ENCODE results near the gene EIF5AL1.
"Not testable (repeated sequence)": the region's sequence is repeated elsewhere in the genome, so short reads cannot be mapped to it uniquely, and the experiment has no call there.

The EIF5AL1 gene

DNA sequence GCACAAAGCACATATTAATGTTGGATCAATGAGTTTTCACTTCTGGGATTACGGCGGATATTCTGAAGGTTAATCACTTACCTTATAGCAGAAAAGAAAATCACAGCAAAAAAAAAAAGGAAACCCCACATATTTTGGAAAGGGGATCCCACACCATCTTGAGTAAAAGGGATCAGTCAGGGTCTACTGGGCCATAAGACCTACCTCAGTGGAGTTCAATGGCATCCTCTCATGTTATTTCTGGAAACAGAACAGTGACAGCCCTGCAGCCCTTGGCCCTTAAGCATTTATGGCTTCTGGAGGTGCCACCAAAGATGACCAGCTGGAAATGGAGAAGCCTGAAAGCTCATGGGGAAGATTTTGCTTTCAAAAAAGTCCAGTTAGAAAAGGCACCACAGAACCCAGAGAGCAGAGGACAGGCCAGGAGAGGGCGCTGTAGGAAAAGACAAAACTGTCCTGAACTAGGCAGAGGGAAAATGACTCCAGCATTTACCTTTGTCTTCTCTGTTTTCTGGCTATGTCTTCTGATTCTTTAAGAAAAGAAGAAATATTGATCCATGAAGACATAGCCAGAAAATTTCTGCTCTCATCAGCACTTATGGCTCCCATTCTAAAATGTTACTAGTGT lies 2.9 kb upstream of the EIF5AL1 start:
- not testable (repeated sequence) for DNase-seq (ENCODE audit: low read depth)

DNA sequence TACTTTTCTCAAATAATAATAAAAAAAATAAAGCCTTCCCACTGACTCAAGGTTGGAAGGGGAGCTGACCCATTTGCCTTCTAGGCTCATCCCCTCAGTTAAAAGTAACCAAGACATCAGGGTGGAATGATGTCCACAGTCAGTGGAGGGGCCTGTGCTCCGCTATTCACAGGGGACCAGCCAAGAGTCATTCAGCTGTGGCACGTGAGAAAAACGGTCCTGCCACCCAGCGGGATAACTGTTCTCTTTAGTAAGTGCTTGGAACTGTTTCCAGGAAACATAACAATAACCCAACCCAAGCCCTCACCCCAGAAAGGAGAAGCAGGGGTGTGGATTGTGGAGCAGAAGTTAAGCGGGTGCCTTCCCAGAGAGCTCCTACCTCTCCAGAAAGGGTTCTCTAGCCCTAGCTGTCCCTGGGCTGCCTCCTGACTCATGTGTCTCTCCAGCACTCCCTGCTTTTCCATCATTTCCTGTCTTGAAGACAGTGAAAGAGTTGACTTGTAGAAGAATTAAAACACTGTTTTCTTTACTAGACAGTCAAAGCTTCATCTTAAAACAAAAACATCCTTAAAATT lies 2.3 kb upstream of the EIF5AL1 start:
- DNase-seq (ENCODE audit: low read depth) = not testable (repeated sequence)

DNA sequence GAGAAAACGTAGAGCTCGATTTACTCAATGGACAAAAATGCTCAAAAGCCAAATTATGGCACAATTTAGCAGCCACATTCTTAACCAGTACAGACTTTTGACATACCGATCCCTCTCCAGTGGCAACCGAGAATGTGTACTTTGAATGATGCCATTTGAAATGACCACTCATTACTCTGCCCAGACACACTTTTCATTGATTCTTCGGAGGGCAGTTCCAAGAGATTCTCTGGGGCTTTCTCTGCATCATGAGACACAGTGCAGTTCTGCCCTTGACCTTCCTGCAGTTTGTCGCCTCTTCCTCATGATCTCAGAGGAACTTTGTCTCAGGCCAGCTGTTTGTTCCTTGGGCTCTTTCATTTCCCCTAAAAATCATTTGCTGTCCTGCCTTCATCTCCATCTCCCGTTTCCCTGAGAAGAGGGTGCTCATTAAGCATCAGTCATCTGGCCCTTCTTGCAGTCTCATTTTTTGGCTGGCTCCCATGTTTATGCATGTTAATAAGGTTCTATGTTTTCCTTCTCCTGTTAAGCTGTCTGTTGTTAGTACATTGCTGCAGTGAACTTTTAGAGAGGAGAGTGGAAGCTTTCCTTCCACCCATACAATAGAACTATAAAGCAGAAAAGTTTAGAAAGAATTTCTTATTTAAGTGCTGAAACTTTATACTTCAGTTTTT lies 4.3 kb downstream of the EIF5AL1 start:
- peak; percentile 70 for DNase-seq (ENCODE audit: low read depth)

DNA sequence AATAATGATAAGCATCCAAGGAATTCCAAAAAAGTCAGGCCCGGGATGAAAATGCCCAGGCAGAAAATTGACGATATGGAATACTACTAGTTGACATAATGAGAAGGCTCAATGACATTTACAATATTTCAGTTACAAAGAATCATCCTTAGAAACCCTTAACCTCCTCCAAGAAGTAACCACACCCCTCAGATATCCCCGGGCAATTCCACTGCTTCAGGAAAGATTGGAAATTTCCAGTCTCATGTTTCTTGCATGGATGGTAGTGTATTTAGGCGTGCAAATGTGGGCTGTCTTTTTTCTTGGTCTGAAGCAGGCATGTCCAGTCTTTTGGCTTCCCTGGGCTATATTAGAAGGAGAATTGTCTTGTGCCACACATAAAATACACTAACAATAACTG lies 5.2 kb downstream of the EIF5AL1 start:
- DNase-seq (ENCODE audit: low read depth) = not testable (repeated sequence)

DNA sequence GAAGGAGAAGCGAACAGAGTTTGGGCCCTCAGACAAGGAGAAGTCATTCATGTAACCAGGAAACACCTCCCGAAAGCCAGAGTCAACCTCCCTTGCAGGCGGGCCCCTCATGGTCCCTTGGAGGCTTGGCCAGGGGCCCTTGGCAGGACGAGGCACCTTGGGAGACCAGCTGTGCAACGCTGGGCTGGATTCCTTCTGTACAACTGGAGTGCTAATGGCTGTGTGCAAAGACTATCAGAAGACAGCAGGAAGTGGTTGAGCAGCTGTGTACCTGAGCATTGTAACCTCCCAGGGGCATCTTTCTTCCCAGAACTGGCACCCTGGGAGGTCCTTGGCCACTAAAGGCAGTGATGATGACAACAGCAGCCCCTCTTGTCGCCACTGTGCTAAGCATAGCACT lies 9.4 kb downstream of the EIF5AL1 start:
- not testable (repeated sequence) for DNase-seq (ENCODE audit: low read depth)

DNA sequence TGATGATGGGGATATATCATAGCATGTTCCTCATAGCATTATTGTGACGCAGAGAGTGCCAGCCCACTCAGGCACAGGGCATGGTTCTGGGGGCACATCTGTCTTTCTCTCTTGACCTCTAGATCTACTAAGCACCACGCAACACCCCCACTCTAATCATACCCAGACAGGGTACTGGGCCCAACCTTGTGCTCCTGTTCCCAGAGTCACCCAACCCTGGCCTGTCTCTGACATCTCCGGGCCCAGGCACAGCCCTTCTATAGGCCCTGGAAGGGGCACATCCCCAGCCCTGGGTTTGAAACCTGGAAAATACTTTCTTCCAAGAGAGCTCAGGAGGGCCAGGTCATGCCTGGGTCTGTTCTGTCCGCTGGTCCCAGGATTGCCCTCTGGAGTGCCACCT lies 10.1 kb downstream of the EIF5AL1 start:
- not testable (repeated sequence) for DNase-seq (ENCODE audit: low read depth)

DNA sequence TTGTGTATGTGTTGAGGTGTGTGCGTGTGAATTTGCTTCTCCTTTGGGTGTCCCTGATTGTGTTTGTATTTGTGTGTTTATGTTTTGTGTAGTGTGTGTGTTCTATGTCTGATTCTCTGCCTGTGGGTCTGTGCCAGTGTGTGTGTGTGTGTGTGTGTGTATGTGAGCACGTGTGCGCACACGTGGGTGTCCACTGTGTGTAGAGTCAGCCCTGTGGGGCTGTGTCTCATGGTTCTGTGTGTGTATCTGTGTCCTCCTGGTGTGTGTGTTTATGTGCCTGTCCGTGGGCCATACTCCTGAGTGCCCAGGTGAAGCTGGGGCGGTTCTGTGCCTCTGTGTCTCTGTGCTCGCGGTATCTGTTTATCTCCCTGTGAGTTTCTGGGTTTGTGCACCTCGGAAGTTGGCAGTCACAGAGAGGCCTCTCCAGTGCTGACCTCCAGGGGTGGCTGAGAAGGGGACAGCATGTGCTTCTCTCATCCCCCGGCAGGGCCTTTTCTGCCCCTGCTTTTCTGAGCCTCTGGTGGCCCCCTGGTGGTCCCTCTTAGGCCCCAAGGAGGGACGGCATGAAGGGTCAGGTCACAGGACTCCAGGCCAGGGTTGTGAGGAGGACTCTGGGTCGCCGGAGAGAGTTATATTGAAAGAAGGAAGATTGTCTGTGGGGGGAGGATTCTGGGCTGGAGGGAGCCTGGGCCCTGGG lies 11.0 kb downstream of the EIF5AL1 start:
- not testable (repeated sequence) for DNase-seq (ENCODE audit: low read depth)

DNA sequence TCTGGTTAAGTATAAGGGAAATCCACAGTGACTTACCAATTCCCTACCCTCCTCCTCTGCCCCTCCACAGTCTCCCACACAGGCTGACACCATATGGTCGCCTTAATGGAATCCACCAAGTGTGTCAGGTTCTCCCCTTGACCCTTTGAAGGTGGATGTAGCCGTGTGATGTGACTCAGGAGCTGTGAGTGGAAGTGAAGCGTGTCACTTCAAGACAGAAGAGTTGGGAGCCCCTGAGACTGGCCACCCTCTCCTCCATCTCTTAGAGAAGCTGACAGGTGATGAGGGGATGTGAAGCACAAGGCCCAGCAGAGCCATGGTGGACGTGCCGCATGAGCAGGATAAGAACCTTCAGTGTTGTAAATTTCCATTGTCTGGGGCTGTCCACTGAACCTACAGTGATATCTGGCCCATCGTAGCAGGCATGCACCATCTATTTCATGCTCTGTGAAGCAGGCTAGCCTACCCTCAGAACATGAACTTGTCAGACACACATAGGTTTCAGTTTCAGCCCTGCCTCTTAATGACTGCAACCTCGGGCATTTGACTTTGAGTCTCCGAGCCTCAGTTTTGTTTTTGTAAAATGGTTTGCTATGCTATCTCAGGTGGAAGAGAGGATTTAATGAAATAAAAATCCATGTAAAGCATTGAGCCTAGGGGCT lies 12.8 kb downstream of the EIF5AL1 start:
- not testable (repeated sequence) for DNase-seq (ENCODE audit: low read depth)

DNA sequence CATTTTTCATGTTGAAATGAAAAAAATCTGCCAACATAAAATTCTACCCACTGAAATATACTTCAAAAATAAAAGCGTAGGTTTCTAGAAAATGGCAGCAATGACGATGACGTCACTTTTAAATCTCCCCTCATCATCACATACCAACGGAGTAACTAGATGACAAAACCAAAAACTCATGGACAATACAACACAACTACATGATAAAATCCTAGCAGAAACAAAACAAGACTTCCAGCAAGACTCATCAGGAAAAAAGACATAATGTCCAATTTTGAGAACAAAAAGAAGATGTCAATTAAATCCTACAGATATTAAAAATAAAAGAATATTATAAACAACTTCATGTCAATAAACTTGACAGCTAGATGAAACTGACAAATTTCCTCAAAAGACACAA lies 15.9 kb downstream of the EIF5AL1 start:
- DNase-seq (ENCODE audit: low read depth) = not testable (repeated sequence)

DNA sequence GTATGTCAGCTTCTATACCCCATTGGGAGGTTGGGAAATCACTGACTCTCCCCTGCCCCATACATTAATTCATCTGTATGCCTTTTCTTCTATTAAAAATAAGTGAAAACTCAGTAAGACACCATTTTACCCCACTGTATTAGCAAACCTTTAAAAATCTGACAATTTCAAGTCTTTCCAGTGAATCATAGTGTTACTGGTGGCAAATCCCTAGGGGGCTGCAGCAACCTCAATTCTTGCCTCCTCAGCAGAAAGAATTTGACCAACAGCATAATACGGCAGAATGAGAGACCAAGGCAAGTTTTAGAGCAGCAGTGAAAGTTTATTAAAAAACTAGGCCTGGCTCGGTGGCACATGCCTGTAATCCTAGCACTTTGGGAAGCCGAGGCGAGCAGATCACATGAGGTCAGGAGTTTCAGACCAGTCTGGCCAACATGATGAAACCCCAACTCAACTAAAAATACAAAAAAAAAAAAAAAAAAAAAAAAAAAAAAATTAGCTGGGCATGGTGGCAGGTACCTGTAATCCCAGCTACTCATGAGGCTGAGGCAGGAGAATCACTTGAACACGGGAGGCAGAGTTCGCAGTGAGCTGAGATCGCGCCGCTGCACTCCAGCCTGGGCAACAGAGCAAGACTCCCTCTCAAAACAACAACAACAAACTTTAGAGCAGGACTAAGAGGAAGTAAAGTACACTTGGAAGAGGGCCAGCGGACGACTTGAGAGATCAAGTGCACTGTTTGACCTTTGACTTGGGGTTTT lies 21.0 kb downstream of the EIF5AL1 start:
- DNase-seq (ENCODE audit: low read depth) = not testable (repeated sequence)

DNA sequence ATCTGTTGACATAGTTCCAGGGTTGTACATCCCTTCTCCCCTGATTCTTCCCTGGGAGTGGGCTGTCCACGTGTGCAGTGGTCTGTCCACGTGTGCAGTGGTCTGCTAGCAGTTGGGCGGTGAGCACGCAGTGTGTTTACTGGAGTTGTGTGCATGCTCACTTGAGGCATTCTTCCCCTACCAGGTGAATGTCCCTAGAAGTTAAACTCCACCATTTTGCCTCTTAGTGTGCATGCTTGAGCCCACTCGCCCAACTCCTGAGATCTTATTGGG lies 21.5 kb downstream of the EIF5AL1 start:
- not testable (repeated sequence) for DNase-seq (ENCODE audit: low read depth)

DNA sequence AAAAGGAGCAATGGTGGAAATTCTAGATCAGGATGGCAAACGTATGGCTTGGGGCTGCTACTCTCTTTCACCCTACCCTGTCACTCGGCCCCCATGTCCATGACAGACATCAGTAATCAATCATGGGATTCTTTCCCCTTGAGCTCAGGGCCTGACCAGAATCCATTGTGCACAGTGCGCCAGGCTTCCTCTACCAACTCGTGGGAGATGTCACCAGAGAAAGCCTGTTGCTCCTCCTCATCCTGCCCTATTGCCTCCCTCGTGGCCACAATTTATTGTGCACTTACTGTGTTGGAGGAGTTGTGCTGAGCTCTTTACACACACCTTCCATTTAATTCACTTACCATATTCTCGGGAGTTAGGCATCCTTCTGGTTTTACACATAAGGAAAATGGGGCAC lies 26.0 kb downstream of the EIF5AL1 start:
- not testable (repeated sequence) for DNase-seq (ENCODE audit: low read depth)

DNA sequence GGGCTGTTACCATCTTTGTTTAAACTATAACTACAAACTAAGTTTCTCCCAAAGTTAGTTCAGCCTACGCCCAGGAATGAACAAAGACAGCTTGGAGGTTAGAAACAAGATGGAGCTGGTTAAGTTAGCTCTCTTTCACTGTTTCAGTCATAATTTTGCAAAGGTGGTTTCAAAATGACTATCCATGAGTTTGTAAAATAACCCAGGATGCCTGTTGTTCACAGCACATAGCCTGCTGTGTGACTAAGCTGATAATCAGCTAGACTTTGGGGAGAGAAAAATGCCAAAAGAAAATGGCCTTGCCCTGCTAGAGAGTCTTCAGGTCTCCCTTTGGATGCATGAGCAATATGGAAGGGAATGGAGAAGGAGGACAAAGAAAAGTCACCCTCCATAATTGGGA lies 28.6 kb downstream of the EIF5AL1 start:
- peak; percentile 19 for DNase-seq (ENCODE audit: low read depth)

DNA sequence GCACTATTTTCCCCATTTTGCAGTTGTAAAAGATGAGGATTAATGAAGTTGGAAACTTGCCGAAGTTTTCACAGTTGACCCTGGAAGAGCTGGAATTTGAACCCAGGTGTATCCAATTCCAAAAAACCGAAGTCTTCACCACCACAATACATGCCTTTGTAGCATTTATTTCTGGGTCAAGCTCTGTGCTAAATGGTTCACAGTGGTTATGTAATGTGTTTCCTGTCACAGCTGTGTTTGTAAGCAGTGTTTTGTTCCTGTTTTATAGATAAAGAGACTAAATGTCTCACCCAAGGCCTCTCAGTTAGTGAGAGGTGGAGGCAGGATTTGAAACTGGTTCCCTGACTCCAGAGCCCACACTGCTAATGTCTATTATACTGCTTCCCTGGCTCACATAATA lies 30.3 kb downstream of the EIF5AL1 start:
- no peak for DNase-seq (ENCODE audit: low read depth)

DNA sequence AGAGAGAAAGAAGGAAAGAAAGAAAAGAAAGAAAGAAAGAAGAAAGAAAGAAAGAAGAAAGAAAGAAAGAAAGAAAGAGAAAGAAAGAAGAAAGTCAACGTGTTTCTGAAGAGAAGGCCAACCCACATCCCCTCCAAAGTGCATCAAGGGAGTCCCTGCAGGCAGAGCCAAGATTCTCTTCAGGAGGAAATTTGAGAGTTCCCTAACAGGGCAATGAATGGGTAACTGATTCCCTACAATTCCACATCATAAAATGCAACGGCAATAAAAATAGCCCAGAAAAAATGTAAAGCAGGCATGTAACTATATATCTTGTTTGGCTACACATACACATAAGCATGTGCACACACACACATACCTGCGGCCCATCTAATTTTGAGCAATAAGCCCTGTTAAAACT lies 32.1 kb downstream of the EIF5AL1 start:
- not testable (repeated sequence) for DNase-seq (ENCODE audit: low read depth)

DNA sequence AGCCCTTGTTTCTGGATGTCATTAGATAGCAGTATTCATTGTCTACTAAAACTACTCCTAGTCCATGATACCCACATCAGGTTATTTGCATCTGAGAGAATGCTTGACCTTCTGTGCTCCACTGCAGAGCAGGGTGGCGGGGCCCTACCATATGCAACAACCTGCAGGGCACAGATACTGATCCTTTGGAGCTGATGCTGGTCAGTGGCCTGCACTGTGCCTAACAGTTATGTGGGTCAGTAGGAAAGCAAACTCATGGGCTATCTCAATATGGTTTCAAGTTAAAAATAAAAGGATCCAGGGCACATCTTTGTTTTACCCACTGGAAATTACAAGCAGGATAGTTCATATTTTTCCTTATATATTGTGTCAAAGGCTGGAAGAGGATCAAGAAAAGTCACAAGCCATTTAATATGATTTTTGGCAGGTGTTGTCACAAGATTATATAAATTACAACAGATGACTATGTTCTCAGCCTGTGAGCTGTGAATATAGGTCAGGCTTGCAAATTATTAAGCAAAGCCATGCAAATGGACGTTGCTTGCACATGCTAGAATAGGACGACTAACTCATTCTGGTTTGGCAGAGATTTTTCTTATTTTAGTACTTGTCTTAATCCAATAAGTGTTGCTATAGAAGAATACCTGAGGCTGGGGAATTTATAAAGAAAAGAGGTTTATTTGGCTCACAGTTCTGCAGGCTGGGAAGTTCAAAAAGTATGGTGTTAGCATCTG lies 32.8 kb downstream of the EIF5AL1 start:
- not testable (repeated sequence) for DNase-seq (ENCODE audit: low read depth)

DNA sequence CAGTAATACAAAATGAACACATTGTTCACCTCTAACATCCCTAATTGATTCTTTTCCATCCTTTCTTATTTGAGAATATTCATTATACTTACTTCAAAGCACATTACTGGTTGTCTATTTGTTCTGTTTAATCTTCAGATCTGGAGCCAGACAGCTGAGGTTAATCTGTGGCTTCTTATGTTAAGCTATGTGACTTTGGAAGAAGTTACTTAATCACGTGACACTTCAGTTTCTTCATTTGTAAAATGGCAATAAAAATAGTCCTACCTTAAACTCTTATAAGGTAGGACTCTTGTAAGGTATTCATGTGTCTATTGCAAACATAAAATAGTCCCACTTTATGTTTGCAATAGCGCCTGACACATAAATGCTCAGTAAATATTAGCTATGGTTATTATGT lies 34.8 kb downstream of the EIF5AL1 start:
- not testable (repeated sequence) for DNase-seq (ENCODE audit: low read depth)

DNA sequence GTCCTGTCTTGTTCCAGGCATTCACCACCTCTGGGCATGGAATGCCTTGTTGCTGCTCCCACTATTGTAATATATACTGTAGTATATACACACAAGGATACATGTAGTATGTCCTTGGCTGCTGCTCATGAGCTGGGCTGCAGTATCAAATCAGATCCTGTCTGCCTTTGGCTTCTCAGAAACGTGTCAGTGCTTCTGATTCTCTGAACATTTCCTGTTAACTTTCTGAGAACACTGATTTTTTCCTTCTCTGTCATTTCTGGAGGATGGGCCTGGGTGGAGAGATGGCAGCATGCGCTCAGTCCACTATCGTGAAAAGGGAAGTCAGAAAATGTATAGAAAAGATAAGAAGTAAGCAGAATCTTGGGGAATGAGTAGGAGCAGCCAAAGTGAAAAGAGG lies 35.6 kb downstream of the EIF5AL1 start:
- no peak for DNase-seq (ENCODE audit: low read depth)

DNA sequence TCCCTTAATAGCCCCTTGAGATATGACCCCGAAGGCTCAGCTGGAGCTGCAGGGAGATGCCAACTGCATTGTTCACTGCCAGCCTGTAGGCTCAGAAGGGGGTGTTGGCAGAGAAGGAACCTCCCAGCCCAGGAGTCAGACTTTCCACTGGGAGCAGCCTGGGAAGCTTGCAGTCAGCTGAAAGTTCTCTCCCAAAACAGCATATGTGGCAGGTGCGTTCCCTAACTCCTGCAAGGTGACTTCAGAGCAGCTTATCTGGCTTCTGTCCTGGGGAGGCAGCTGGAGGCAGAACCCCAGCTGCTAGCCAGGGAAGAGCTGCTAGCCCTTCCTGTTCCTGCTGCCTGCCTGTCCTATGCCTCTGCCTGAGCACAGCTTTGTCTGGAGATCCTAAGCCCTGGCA lies 39.8 kb downstream of the EIF5AL1 start:
- DNase-seq (ENCODE audit: low read depth) = no peak

DNA sequence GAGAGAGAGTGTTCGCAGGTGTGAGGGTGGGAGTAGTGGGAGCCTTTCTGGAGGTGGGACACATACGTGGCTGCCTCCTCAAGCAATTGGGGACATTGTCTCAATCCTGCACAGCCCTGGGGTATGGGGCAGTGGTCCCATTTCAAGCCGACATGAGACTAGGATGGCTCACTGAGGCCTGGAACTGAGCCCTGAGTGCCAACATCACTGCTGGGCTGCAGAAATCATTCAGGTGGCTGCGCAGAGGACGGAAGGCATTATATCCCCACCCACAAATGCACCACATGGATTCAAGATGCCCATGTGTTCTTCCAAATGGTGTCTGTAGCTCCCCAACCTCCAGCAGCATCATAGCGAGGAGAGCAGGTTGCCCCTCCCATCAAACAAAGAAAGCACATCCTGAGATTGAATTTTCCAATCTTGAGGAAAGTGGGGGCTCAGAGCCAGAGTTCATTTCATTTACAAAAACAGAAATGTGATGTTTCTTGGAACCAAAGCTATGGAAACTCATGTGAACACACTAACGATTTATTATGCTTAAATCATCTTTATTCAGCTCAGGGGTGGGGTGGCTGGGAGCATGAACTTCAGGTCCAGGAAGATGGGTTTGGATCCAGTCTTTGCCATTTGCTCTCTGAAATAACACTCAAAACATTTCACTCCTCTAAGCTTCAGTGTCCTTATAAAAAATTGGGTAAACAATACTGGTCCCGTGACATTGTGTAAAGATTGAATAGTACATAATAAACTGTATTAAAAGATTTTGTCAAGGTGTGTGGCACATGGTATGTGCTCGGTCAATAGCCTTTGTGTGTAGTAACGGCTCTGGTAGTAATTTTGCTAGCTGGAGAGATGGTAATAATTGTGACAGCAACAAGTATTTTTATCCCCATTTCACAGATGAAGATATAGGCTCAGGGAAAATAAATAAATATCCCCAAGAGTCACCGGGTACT lies 43.3 kb downstream of the EIF5AL1 start:
- DNase-seq (ENCODE audit: low read depth) = no peak

All from EH (cell line).